Hepatocyte (in vitro differentiated cells): ENCODE data around the gene GLI3. TPM values are rescaled to one million over a fixed set of nuclear protein-coding genes. Genes with fewer than 3 reads are reported as not detected.

Experiments
- DNase-seq: peaks from one replicate; pipeline ENCODE4 v3.0.0-alpha.2; 2016; ENCODE audit warnings: low spot score
- H2AFZ ChIP-seq: fragments of 200-600 bp; sonication (generic); 2 replicates; pipeline ENCODE4 v1.6.0; 2016; ENCODE audit warnings: antibody characterized with exemption, mild to moderate bottlenecking
- H3K27ac ChIP-seq: fragments of 200-600 bp; sonication (generic); 2 replicates; pipeline ENCODE4 v1.5.1; 2016; ENCODE audit warnings: mild to moderate bottlenecking
- H3K27me3 ChIP-seq: fragments of 200-600 bp; sonication (generic); 2 replicates; pipeline ENCODE4 v1.6.1; 2016
- H3K36me3 ChIP-seq: fragments of 200-600 bp; sonication (generic); replicated peaks from 2 replicates; pipeline ENCODE4 v1.5.1; 2016; ENCODE audit warnings: low read depth; ENCODE audit not compliant: insufficient read depth
- H3K4me1 ChIP-seq: fragments of 200-600 bp; sonication (generic); 2 replicates; pipeline ENCODE4 v1.5.1; 2016; ENCODE audit warnings: mild to moderate bottlenecking, moderate library complexity; ENCODE audit not compliant: insufficient read depth
- H3K4me2 ChIP-seq: fragments of 200-600 bp; sonication (generic); 2 replicates; pipeline ENCODE4 v1.6.0; 2016
- H3K4me3 ChIP-seq: fragments of 200-600 bp; sonication (generic); 2 replicates; pipeline ENCODE4 v1.5.1; 2016; ENCODE audit warnings: mild to moderate bottlenecking
- H3K79me2 ChIP-seq: fragments of 200-600 bp; sonication (generic); 2 replicates; pipeline ENCODE4 v1.6.0; 2017; ENCODE audit warnings: mild to moderate bottlenecking
- H3K9me2 ChIP-seq: fragments of 200-600 bp; sonication (generic); replicated peaks from 2 replicates; pipeline ENCODE4 v1.6.0; 2017; ENCODE audit warnings: mild to moderate bottlenecking; ENCODE audit not compliant: insufficient read depth
- H3K9me3 ChIP-seq: fragments of 200-600 bp; sonication (generic); 2 replicates; pipeline ENCODE4 v1.5.1; 2016; ENCODE audit warnings: low read depth, mild to moderate bottlenecking
- H4K20me1 ChIP-seq: fragments of 200-600 bp; sonication (generic); 2 replicates; pipeline ENCODE4 v1.6.0; 2016; ENCODE audit warnings: mild to moderate bottlenecking; ENCODE audit not compliant: insufficient read depth, poor library complexity, severe bottlenecking
- CTCF ChIP-seq: fragments of 200-600 bp; sonication (generic); IDR thresholded peaks from 2 replicates; pipeline ENCODE4 v1.5.1; 2016; ENCODE audit warnings: antibody characterized with exemption, mild to moderate bottlenecking; ENCODE audit not compliant: poor library complexity
- EZH2 ChIP-seq: fragments of 200-600 bp; sonication (generic); IDR thresholded peaks from 2 replicates; pipeline ENCODE4 v1.6.1; 2016; ENCODE audit warnings: antibody characterized with exemption, mild to moderate bottlenecking, borderline replicate concordance
- EZH2phosphoT487 ChIP-seq: fragments of 200-600 bp; sonication (generic); IDR thresholded peaks from one replicate; pipeline ENCODE4 v1.6.1; 2018; ENCODE audit warnings: antibody characterized with exemption, mild to moderate bottlenecking, low read depth, moderate library complexity; ENCODE audit not compliant: unreplicated experiment, severe bottlenecking
- WGBS: methylation state at CpG from one replicate; pipeline ENCODE4 v1.1.6; 2016; ENCODE audit warnings: low lambda C conversion rate; ENCODE audit errors: missing lambda C conversion rate; 5-methylcytosine and 5-hydroxymethylcytosine counted together
- polyA plus RNA-seq: library from polyadenylated mRNA; unstranded; fragments of >200 nt; fragmentation: Nextera tagmentation; extraction: Ambion mirVana; gene quantifications from 2 replicates; pipeline ENCODE4 v1.2.1, GENCODE V29; 2016
- total RNA-seq: library from RNA; depleted of rRNA; stranded (reverse); fragments of >200 nt; gene quantifications from 2 replicates; pipeline ENCODE4 v1.2.3, GENCODE V29; 2014

The GLI3 gene
- total and polyA plus RNA-seq, 2 experiments from 2014 or later = 5.5 to 20.0 TPM

GRCh38 chr7:42046483-42046882 lies 190.5 kb downstream of the GLI3 start:
- no peaks in the 10 kb centered on the region for H3K9me2 ChIP-seq
- DNase-seq = no peak
- 70% methylated on average over 3 of the region's 3 CpGs for WGBS
- H3K4me3 ChIP-seq = no peak overlapping the region
- H2AFZ ChIP-seq = no peak overlapping the region
- TF ChIP-seq EZH2 = no peak
- no peak for TF ChIP-seq EZH2phosphoT487
- TF ChIP-seq CTCF = no peak
- no peak overlapping the region for H3K4me2 ChIP-seq
- H3K36me3 ChIP-seq = no peaks in the 10 kb centered on the region
- H4K20me1 ChIP-seq = no peaks in the 10 kb centered on the region
- H3K79me2 ChIP-seq = no peaks in the 10 kb centered on the region
- no peak overlapping the region for H3K27ac ChIP-seq
- no peaks in the 10 kb centered on the region for H3K4me1 ChIP-seq
- H3K9me3 ChIP-seq = no peaks in the 10 kb centered on the region
- H3K27me3 ChIP-seq = no peaks in the 10 kb centered on the region

GRCh38 chr7:42045961-42046360 lies 191.0 kb downstream of the GLI3 start:
- Histone ChIP-seq H3K4me2 (no peak overlapping the region), H3K27ac (no peak overlapping the region), H3K9me3 (no peaks in the 10 kb centered on the region), H2AFZ (no peak overlapping the region), H3K4me1 (no peaks in the 10 kb centered on the region), H3K27me3 (no peaks in the 10 kb centered on the region), H4K20me1 (no peaks in the 10 kb centered on the region), H3K9me2 (no peaks in the 10 kb centered on the region), H3K4me3 (no peak overlapping the region), H3K36me3 (no peaks in the 10 kb centered on the region), H3K79me2 (no peaks in the 10 kb centered on the region)
- TF ChIP-seq EZH2 (no peak), CTCF (no peak), EZH2phosphoT487 (no peak)
- WGBS = 80% methylated on average over 4 of the region's 4 CpGs
- no peak for DNase-seq

GRCh38 chr7:42039921-42040320 lies 197.1 kb downstream of the GLI3 start:
- H3K79me2 ChIP-seq = no peaks in the 10 kb centered on the region
- no peak overlapping the region for H3K4me3 ChIP-seq
- no peaks in the 10 kb centered on the region for H3K4me1 ChIP-seq
- no peak overlapping the region for H2AFZ ChIP-seq
- no peaks in the 10 kb centered on the region for H4K20me1 ChIP-seq
- H3K36me3 ChIP-seq = no peaks in the 10 kb centered on the region
- H3K9me3 ChIP-seq = no peaks in the 10 kb centered on the region
- H3K4me2 ChIP-seq = no peak overlapping the region
- no peaks in the 10 kb centered on the region for H3K27me3 ChIP-seq
- DNase-seq = no peak
- WGBS = 66% methylated on average over 8 of the region's 8 CpGs
- no peak overlapping the region for H3K27ac ChIP-seq
- TF ChIP-seq EZH2 = no peak
- no peak for TF ChIP-seq EZH2phosphoT487
- TF ChIP-seq CTCF = no peak
- no peaks in the 10 kb centered on the region for H3K9me2 ChIP-seq

GRCh38 chr7:42035210-42035609 lies 201.8 kb downstream of the GLI3 start:
- H3K9me2 ChIP-seq = no peaks in the 10 kb centered on the region
- no peaks in the 10 kb centered on the region for H3K27me3 ChIP-seq
- DNase-seq = no peak
- no peak overlapping the region for H2AFZ ChIP-seq
- H3K9me3 ChIP-seq = no peaks in the 10 kb centered on the region
- TF ChIP-seq EZH2 (no peak), EZH2phosphoT487 (no peak), CTCF (no peak)
- no peaks in the 10 kb centered on the region for H3K36me3 ChIP-seq
- H3K27ac ChIP-seq = no peak overlapping the region
- no peaks in the 10 kb centered on the region for H3K4me1 ChIP-seq
- no peaks in the 10 kb centered on the region for H4K20me1 ChIP-seq
- no peak overlapping the region for H3K4me2 ChIP-seq
- H3K79me2 ChIP-seq = no peaks in the 10 kb centered on the region
- H3K4me3 ChIP-seq = no peak overlapping the region
- WGBS = 88% methylated on average over 3 of the region's 3 CpGs
